HG03571 (cell line): Measurements from ENCODE around the gene SCNN1A.

ENCODE experiments used
- ATAC-seq: cut with Tn5 transposase; IDR thresholded peaks from one replicate; pipeline ENCODE4 v1.9.1; 2021; ENCODE audit not compliant: unreplicated experiment

The SCNN1A gene

DNA sequence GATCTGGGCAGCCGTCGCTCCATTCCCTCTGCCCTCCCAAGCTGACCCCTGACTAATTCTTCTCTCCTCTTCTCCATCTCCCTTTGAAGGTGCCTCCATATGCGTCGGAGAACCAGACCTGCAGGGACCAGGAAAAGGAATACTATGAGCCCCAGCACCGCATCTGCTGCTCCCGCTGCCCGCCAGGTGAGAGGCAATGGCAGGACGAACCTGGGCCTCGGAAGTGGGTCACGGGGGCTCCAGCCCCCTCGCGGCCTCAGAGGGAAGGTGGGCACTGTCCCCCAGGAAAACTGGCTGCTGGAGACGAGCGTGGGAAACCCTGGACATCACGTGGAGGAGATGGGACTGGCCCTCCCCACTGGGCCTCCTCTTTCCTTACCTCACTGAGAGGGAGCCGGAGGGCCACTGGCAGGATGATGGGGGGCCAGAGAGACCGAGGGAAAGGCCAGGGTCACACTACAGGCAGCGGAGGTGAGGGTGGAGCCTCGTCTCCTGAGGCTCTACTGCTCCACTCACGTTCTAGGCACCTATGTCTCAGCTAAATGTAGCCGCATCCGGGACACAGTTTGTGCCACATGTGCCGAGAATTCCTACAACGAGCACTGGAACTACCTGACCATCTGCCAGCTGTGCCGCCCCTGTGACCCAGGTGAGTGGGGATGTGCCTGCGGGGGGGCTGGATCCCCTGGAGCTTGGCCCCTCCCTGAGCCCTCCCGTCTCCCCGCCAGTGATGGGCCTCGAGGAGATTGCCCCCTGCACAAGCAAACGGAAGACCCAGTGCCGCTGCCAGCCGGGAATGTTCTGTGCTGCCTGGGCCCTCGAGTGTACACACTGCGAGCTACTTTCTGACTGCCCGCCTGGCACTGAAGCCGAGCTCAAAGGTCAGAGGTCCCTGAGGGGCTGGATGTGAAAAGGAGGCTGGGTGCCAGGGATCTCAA, 9.4 kb upstream of the SCNN1A start:
- ATAC-seq: no peak

DNA sequence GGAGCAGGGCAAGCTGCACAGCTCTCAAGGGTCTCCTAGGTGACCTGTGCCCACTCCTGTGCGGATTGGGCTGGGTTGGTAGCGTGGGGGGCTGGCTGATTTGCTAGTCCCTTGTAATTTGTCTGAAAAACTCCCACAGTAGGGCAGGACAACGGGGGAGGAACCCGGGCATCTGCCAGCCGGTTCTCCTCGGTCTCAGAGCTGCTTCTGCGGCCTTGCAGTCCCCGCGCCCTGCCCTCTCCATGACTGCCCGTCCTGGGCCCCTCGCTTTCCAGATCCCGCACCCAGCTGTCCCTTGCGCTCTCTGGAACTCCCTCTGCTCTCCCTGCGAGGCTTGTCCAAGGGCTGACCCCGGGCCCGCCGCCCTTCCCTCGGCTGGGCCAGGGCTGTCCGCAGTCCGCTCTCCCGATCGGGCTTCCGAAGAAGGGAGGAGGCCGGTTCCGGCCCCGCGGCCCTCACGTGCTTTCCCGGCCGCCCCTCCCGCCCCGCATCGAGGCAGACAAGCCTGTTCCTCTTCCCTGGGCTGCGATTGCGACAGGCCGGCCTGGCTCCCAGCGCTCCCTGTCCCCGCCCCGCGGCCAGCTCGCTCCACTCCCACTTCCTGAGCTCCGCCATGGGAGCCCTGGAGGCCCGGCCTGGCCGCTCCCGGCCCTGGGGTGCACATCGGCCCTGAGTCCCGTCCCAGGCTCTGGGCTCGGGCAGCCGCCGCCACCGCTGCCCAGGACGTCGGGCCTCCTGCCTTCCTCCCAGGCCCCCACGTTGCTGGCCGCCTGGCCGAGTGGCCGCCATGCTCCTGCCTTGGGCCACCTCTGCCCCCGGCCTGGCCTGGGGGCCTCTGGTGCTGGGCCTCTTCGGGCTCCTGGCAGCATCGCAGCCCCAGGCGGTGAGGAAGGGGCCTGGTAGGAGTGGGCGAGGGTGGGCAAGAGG, 8.5 kb upstream of the SCNN1A start, which contains the start of gene LTBR:
Gene LTBR, plus strand, starts transcription at position 591 of the 927 bp plus-strand sequence. Its CDS starts 197 bp downstream, at position 788.
- no peak for ATAC-seq

DNA sequence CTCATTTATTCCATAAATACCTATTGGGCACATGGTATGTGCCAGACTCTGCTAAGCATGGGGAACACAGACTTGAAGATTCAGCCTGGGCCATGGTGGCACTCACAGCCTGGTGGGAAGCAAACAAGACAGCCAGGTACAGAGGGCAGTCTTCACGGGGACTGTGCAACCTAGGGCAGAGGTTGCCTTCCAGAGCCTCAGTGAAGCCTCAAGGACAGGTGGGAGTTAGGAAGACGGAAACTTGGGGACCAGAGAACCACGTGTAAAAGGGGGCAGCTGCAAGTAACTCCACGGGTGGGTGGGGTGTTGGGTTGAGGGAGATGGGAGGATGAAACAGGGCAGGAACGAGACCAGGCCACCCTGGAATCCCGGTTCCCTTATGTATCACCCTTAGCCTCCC, 7.6 kb upstream of the SCNN1A start:
- ATAC-seq: no peak

- no peak for ATAC-seq
Measured at GRCh38 chr12:6382371-6382770, 7.0 kb upstream of the SCNN1A start.

- ATAC-seq: no peak
Measured at GRCh38 chr12:6380141-6381121, 5.1 kb upstream of the SCNN1A start.

DNA sequence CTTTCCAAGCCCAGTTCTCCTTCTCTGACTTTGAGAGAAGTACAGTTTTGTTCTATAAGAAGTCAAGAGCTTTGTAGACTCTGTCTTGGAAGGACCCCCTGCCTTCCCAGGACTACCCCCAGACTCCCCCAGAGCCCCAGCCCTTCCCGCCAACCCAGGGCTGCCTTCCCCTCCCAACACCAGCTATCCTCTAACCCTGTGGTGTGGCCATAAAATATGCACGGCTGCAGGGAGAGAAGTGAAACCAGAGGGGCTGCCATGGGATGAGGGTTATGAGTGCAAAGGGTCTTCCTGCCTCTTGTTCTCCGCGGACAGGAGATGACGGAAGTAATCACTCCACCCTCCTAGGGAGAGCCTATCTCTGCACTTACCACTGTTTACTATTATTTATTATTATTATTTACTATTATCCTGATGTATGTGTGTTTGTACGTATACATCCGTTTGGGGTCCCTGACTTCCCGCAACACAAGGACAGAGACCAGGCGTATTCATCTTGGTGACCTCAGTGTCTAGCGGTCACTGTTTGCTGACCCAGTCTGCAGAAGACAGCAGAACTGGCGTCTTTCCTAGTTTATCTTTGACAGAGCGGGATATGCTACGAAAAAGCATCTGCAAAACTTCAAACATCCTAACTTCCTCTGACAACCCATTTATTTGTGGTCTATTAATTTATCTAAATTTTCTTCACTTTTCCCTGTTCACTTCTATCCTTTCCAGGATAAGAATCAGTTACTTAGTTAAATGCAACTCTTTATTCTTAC, 3.5 kb upstream of the SCNN1A start:
- no peak for ATAC-seq

- no peak for ATAC-seq
Measured at GRCh38 chr12:6377667-6377994, 2.3 kb upstream of the SCNN1A start.

DNA sequence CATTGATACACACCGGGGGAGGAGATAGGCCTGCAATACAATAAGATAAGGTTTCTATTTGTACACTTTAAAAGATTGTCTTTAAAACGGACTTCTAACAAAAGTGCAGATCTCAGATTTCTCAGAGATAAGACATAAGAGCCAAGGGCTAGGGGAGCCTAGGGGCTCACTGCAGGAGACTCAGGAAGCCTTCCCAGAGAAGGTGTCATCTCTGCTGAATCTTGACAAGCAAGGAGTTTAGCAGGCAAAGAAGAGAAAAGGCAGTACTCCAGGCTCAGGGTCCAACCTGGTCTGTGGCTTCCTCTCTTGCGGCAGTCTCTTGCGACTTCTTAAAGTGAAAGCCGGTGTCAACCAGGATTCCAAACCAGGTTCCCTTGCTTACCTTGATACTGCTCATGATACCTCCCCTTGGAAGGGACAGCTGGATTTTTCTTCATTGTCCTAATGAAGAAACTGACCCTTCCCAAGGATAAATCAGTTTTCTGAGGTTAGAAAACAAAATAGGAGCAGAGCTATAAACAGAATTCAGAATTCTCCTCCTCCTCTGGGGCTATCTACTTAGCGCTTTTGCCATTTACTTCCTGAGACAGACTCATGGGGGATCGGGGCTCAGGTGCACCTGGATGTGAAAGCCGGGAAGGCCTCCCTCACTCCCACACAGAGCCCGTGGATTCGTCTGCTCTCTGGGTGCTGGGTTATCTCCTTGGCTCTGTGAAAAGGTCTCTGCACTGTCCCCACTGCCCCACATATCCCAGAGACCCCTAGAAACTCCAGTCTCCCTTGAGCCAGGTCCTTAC, 1.7 kb upstream of the SCNN1A start:
- no peak for ATAC-seq

DNA sequence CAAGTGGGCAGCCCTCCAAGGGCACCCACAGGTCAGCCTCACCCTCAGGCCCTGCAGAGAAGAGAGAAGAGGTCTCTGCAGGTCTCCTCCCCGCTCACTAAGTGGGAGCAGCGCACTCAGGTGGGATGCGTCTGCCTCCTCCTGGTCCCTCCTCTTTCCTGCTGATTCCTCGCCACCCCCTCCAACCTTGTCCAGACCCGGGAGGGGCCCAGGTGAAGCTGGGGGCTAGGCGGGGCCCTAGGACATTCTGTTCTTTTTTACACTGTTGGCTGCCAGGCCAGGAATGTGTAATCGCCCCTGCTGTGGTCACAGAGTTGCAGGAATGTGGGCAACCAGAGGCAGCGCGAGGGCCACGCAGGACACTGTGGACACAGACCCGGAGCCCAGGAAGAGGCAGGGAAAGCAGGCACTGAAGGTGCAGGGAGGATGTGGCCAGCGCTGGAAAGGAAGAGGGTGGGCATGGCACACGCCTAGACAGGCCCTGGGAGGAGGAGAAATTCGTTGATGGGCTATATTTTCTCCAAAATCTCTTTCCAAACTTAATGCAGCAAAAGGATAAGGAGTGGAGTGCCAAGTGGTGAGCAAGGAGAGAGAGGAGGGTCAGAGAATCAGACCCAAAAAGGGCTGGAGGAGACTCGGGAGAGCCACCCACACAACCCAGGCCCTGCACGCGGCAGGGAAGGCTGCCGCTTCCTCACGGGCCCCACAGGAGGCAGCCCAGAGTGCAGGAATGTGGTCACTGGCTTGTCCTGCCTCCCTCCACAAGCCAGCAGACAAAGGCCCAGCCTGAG, 911 bp upstream of the SCNN1A start:
- no peak for ATAC-seq

DNA sequence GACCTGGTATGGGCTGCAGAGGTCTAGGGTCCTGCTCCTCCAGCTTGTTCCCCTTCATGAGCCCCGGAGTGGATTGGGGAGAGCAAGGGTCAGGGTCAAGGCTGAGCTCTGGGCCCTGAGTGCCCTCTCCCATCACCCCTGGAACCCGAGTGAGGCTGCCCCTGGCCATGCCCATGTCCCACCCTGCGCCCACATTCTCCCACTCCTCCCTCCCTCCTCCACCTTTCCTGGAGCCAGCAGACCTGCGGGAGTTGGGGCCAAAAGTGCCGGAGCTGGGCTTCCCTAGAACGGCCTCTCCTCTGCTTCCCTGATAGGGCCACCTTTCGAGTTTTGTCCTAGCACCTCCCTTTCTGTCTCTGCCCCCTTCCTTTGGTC, 590 bp downstream of the SCNN1A start:
- ATAC-seq: no peak

GRCh38 chr12:6374028-6374785, 1.2 kb downstream of the SCNN1A start:
- no peak for ATAC-seq

DNA sequence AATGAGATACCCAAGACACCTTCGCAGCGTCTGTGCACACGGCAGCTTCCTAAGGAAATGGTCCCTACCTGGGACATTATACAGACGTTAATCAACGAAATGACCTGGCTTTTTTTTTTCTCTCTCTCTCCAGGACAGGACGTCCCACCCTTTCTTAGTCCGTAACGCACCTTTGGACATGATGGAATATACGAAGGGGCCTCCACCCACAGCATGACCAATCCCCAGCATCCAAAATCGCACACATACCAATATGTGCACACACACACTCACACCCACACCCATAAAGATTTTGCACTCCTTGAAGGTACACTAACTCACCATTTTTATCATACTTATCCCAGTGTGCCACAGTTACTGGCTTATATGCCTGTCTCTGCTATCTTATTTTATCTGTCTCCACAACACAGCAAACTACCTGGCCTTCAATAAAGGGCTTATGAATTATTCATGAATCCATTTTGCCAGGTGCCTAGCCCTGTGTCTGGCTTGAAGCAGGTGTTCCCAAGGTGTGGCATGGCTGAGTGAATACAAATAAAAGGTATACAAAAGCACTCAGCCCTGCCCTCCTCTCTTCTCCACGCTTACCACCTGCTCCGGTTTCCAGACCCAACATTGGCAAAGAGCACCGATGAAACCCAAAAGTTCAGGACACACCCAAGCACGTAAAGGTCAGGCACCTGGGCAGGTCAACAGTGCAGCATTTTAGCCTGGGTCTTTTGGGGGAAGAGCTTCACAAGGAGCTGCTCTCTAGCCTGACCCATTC, 2.2 kb downstream of the SCNN1A start:
- ATAC-seq: no peak

DNA sequence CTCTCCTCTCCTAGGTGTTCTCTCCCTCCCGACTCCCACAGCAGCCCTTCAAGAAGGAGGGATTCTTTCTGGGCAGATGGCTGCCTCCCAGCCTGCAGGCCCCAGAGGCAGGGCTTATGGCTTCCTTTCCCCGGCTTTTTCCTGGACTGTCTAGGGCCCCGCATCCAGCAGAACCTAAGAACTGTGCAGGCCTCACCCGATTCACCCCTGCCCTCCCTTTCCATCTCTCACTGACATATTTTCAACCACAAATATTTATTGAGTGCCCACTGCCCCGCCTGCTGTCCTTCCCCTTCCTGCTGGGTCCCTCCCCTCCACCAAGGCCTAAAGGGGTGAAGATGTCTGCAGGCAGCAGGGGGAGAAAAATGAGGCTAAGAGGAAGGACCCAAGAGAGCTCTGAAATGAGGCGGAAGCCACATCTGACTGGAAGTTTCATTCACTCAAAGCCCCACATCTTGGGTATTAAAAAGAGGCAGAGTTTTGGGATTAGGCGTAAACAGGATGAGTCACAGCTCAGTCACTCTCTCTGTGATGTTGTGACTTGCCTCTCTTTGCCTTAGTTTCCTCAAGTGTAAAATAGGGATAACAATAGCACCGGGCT, 2.9 kb downstream of the SCNN1A start:
- ATAC-seq: no peak

DNA sequence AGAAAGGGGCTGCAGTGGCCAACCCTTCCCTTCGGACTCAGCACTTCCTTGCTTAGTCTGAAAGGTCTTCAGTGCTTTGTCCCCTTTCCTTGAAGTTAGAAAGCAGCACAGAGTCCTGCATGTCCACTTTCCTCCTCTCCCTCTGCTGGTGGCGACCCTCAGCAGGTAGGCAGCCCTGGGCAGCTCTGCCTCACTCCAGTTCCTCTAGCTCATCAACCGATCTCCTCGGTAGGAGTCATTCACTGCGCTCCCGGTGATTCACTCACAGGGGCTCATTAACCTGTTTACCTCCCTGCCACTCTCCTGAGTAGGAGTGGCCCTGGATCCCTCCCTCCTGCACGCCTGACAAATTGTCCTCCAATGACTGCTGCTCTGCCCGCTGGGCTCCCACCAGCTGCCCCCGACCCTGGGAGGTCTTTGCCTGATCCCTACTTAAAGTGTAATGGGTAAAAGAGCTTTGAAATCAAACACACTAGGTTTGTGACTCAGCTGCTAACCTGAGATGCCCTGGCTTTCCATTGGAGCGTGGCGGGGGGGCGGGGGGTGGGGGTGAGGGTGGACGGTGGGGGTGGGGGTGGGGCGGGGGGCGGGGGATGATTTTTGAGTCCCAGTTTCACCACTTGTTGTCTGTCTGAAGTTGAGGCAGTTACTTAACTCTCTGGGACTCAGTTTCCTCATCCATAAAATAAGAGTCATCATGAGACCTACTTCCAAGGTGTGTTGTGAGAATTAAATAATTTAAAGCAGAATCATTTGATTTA, 4.2 kb downstream of the SCNN1A start:
- ATAC-seq: no peak

DNA sequence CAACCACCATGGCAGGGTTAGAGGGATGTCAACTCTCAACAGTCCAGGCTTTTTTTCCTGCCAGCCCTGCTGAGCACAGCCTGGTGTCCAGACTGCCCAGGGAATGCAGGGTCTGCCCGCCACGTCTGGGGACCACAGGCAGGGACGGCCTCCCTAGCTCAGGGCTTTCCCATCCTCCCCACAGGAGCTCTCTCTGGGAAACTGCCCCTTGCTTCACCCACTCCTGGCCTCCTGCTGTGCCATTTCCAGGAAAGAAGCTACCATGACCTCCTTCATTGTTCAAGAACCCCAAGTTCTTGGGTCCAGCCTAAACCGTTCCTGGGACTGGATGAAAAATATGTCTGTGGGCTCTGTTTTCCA, 4.8 kb downstream of the SCNN1A start:
- no peak for ATAC-seq
